NT2/D1 (cell line): ENCODE results near the gene ACTR3.

Source experiments
- YY1 ChIP-seq: IDR thresholded peaks from 2 replicates; pipeline ENCODE4 v1.6.1; 2011; ENCODE audit not compliant: insufficient read length, insufficient read depth
- ZNF274 ChIP-seq: IDR thresholded peaks from 2 replicates; pipeline ENCODE4 v1.6.1; 2011; ENCODE audit warnings: mild to moderate bottlenecking, low read depth, low read length

GRCh38 chr2:113992090-113992489 lies 102.2 kb downstream of the ACTR3 start:
- TF ChIP-seq ZNF274 (no peak), YY1 (no peak)
